HepG2 (cell line): ENCODE results near the gene SPCS1. TPM values are rescaled to one million over a fixed set of nuclear protein-coding genes. Genes with fewer than 3 reads are reported as not detected.

Source experiments
- ATAC-seq: fragments of 200-7000 bp; cut with Tn5 transposase; 3 replicates; pipeline ENCODE4 v1.9.1; 2020; ENCODE audit warnings: mild to moderate bottlenecking, moderate library complexity
- BruUV-seq: library from RNA; stranded (reverse); fragments of 400-500 nt; replicated peaks from 2 replicates; lab custom pipeline; 2021; lab: Mats Ljungman, UMichigan
- CTCF ChIA-PET: fragments of 300-600 bp; formaldehyde crosslinking; extraction: SDS; loops from one replicate; lab custom pipeline; 2021; ENCODE audit warnings: low total read pairs, inconsistent platforms, low intra/inter-chr PET ratio; lab: Yijun Ruan, JAX
- POLR2A ChIA-PET: fragments of 350-600 bp; sonication (Branson Sonifier 250); formaldehyde crosslinking; loops from one replicate; lab custom pipeline; 2020; ENCODE audit warnings: antibody characterized with exemption, inconsistent platforms; lab: Yijun Ruan, JAX
- DNase-seq: peaks from one replicate; pipeline ENCODE4 v3.0.0-alpha.2; 2015; ENCODE audit warnings: low spot score
- FAIRE-seq: peaks from 3 replicates; lab custom pipeline; 2011; peaks lifted over from hg19 to GRCh38; lab: Jason Lieb, UNC
- H2AFZ ChIP-seq: one replicate; pipeline ENCODE4 v1.6.1; 2011; ENCODE audit warnings: low read length, inconsistent platforms
- H3K27ac ChIP-seq: fragments of 300-600 bp; 3 replicates; pipeline ENCODE4 v1.8.0; 2011; ENCODE audit warnings: mixed run types, mild to moderate bottlenecking, mixed read lengths, low read length, inconsistent platforms; ENCODE audit not compliant: insufficient read depth; ENCODE audit errors: extremely low read length
- H3K27me3 ChIP-seq, 2 experiments: fragments of 200-600 bp in 1 of 2; 2 replicates in 1 of 2; 3 replicates in 1 of 2; pipeline versions ENCODE4 v1.6.0 to v1.8.0; 2011; ENCODE audit warnings: low read length in 2 of 2, mild to moderate bottlenecking in 2 of 2, moderate library complexity in 2 of 2, inconsistent platforms in 1 of 2; ENCODE audit not compliant: insufficient read depth in 2 of 2, control insufficient read depth in 1 of 2
- H3K36me3 ChIP-seq, 2 experiments: fragments of 200-600 bp in 1 of 2; replicated peaks in 1 of 2; 2 replicates in 1 of 2; 3 replicates in 1 of 2; pipeline versions ENCODE4 v1.5.1 to v1.8.0; 2011; ENCODE audit warnings: low read length in 2 of 2, inconsistent platforms in 1 of 2; ENCODE audit not compliant: insufficient read depth in 2 of 2, control insufficient read depth in 1 of 2
- H3K4me1 ChIP-seq: 2 replicates; pipeline ENCODE4 v1.5.1; 2012; ENCODE audit warnings: low read length, inconsistent platforms; ENCODE audit not compliant: insufficient read depth
- H3K4me2 ChIP-seq: 2 replicates; pipeline ENCODE4 v1.6.0; 2011; ENCODE audit warnings: low read depth, low read length, inconsistent platforms
- H3K4me3 ChIP-seq, 3 experiments: fragments of 200-600 bp in 1 of 3; sonication (generic), shearing (Covaris generic) in 1 of 3; replicated peaks in 1 of 3; 2 replicates each; pipeline ENCODE4 v1.5.1; 2011 to 2016; ENCODE audit warnings: low read length in 3 of 3, inconsistent platforms in 2 of 3, low read depth in 2 of 3, mild to moderate bottlenecking in 2 of 3, control low read depth in 1 of 3, mixed read lengths in 1 of 3; ENCODE audit not compliant: insufficient read depth in 1 of 3
- H3K79me2 ChIP-seq: one replicate; pipeline ENCODE4 v1.6.1; 2011; ENCODE audit warnings: low read length, inconsistent platforms; ENCODE audit not compliant: insufficient read depth
- H3K9ac ChIP-seq: 2 replicates; pipeline ENCODE4 v1.6.0; 2011; ENCODE audit warnings: mild to moderate bottlenecking, low read depth, low read length, inconsistent platforms; ENCODE audit not compliant: insufficient read depth
- H3K9me3 ChIP-seq: 2 replicates; pipeline ENCODE4 v1.5.1; 2012; ENCODE audit warnings: mild to moderate bottlenecking, low read length
- H4K20me1 ChIP-seq: 2 replicates; pipeline ENCODE4 v1.6.0; 2011; ENCODE audit warnings: inconsistent platforms, mild to moderate bottlenecking, low read length, moderate library complexity; ENCODE audit not compliant: insufficient read depth
- ARID5B ChIP-seq: IDR thresholded peaks from 2 replicates; pipeline ENCODE4 v1.4.0; 2020; ENCODE audit warnings: mild to moderate bottlenecking, missing genetic modification reagents
- ATF7-NPFF ChIP-seq: sonication (generic); formaldehyde crosslinking; IDR thresholded peaks from 2 replicates; pipeline ENCODE4 v1.8.1; 2023; ENCODE audit warnings: mild to moderate bottlenecking, low read depth, missing genetic modification reagents, moderate library complexity
- BORCS8-MEF2B ChIP-seq: sonication (generic); formaldehyde crosslinking; IDR thresholded peaks from 2 replicates; pipeline ENCODE4 v1.8.0; 2022; ENCODE audit warnings: mild to moderate bottlenecking, missing genetic modification reagents
- IKZF1 ChIP-seq: fragments of 450-650 bp; IDR thresholded peaks from 2 replicates; pipeline ENCODE4 v1.7.1; 2016
- ISX ChIP-seq: sonication (generic); formaldehyde crosslinking; conservative IDR thresholded peaks from 2 replicates; pipeline ENCODE4 v1.5.0; 2020; ENCODE audit warnings: missing genetic modification reagents
- POLR2A ChIP-seq, 2 experiments: IDR thresholded peaks; 2 replicates each; pipeline ENCODE4 v1.6.1; 2011; ENCODE audit warnings: low read depth in 2 of 2, low read length in 2 of 2, mild to moderate bottlenecking in 1 of 2, moderate library complexity in 1 of 2; ENCODE audit not compliant: insufficient read depth in 1 of 2
- POLR2AphosphoS2 ChIP-seq: IDR thresholded peaks from 2 replicates; pipeline ENCODE4 v1.6.1; 2011; ENCODE audit warnings: low read depth, low read length, improper control_type of control experiment
- POLR2G ChIP-seq: fragments of 200-400 bp; formaldehyde crosslinking; IDR thresholded peaks from 2 replicates; pipeline ENCODE4 v1.6.1; 2018; ENCODE audit warnings: mild to moderate bottlenecking, low read depth, low read length, moderate library complexity
- REXO4 ChIP-seq: sonication (generic); formaldehyde crosslinking; IDR thresholded peaks from 2 replicates; pipeline ENCODE4 v1.8.0; 2022; ENCODE audit warnings: missing genetic modification reagents, mild to moderate bottlenecking, borderline replicate concordance
- TOPORS ChIP-seq: sonication (generic); formaldehyde crosslinking; IDR thresholded peaks from 2 replicates; pipeline ENCODE4 v1.8.0; 2023; ENCODE audit warnings: mild to moderate bottlenecking, missing genetic modification reagents
- ZBTB49 ChIP-seq: sonication (generic); formaldehyde crosslinking; IDR thresholded peaks from 2 replicates; pipeline ENCODE4 v1.4.0; 2020; ENCODE audit warnings: missing genetic modification reagents, borderline replicate concordance
- ZNF251 ChIP-seq: sonication (generic); formaldehyde crosslinking; IDR thresholded peaks from 2 replicates; pipeline ENCODE4 v1.9.0; 2021; ENCODE audit warnings: mild to moderate bottlenecking, missing genetic modification reagents
- ZNF513 ChIP-seq: sonication (generic); formaldehyde crosslinking; conservative IDR thresholded peaks from 2 replicates; pipeline ENCODE4 v1.5.0; 2020; ENCODE audit warnings: missing genetic modification reagents
- ZNF839 ChIP-seq: sonication (generic); formaldehyde crosslinking; IDR thresholded peaks from 2 replicates; pipeline ENCODE4 v1.4.0; 2020; ENCODE audit warnings: missing genetic modification reagents, mild to moderate bottlenecking, borderline replicate concordance
- ZSCAN31 ChIP-seq: sonication (generic); formaldehyde crosslinking; IDR thresholded peaks from 2 replicates; pipeline ENCODE4 v1.5.0; 2020; ENCODE audit warnings: low read depth, mild to moderate bottlenecking, missing genetic modification reagents
- WGBS: methylation state at CpG from one replicate; pipeline ENCODE4 v1.1.6; 2017; ENCODE audit warnings: low lambda C conversion rate; 5-methylcytosine and 5-hydroxymethylcytosine counted together
- in situ Hi-C: cut with HindIII; loops from 2 replicates; pipeline ENCODE4 v1.10.0; 2017; ENCODE audit warnings: low pct_unique_long_range_greater_than_20kb; ENCODE audit not compliant: extremely low pct_ligation_motif_present
- intact Hi-C: fragments of 100-400 bp; cut with micrococcal nuclease; formaldehyde crosslinking; loops from one replicate; pipeline ENCODE4 v1.10.0; 2022; ENCODE audit not compliant: unreplicated experiment
- polyA plus RNA-seq, 8 experiments: library from polyadenylated mRNA; depleted of rRNA in 3 of 8; stranded (reverse) in 7 of 8; unstranded in 1 of 8; fragments of >200 nt; fragmentation: Illumina TruSeq in 4 of 8; extraction: Trizol in 4 of 8; gene quantifications; 2 replicates each; pipeline versions ENCODE4 v1.2.1 to v1.2.3, GENCODE V29; 2011 to 2016; ENCODE audit warnings: low read depth in 4 of 8, missing spikeins in 1 of 8, mixed read lengths in 1 of 8; ENCODE audit not compliant: insufficient read depth in 1 of 8
- total RNA-seq, 5 experiments: library from RNA; depleted of rRNA; stranded (reverse); fragments of >200 nt; fragmentation: Illumina TruSeq; extraction: Trizol; gene quantifications; 2 replicates each; pipeline ENCODE4 v1.2.3, GENCODE V29; 2016; ENCODE audit warnings: low read depth in 1 of 5

SPCS1 gene
- total and polyA plus RNA-seq, 2 of the 13 experiments (the other 11 are each of a cell fraction or from before 2014, with no cell fraction given) = 84.6 to 120 TPM

- intact Hi-C loops = no loop called here
- peaks cover 18 to 71% of the 10 kb centered on the region in 2 experiments for H3K36me3 ChIP-seq
- H3K79me2 ChIP-seq = peaks cover 10% of the 10 kb centered on the region
- POLR2A ChIA-PET = interaction anchor here (4.5 to 12.6 kb wide), 2 partner anchors 9 to 10 kb away, joined by 18 to 118 read pairs; partner anchors contain the start of genes GLT8D1, GNL3, PBRM1 and SPCS1
- H3K27ac ChIP-seq = no peak overlapping the region
- peaks cover 14% of the 10 kb centered on the region for H3K4me1 ChIP-seq
- in situ Hi-C loops = no loop called here
- 88% methylated on average over 4 of the region's 4 CpGs for WGBS
- DNase-seq (no peak), ATAC-seq (no peak; the same call in 2 of the 3 replicates), FAIRE-seq (no peak)
- no peaks in the 10 kb centered on the region for H3K27me3 ChIP-seq
- no peak overlapping the region for H3K9ac ChIP-seq
- BruUV-seq = no TSS peak
- CTCF ChIA-PET = no interaction called here
- no peak overlapping the region for H3K4me3 ChIP-seq
- H2AFZ ChIP-seq = no peak overlapping the region
- H3K4me2 ChIP-seq = no peak overlapping the region
- peaks cover 6% of the 10 kb centered on the region; the same call in 1 of the 2 replicates for H4K20me1 ChIP-seq
- H3K9me3 ChIP-seq = no peaks in the 10 kb centered on the region
- peak; percentile 39; the same call in 1 of the 2 replicates for TF ChIP-seq POLR2AphosphoS2
- TF ChIP-seq ZNF251 (CRISPR knock-in tag) = no peak
- peak; percentile 28 to 34; a peak in 1 of 4 replicates for TF ChIP-seq POLR2A (IDR thresholded peaks at IDR 0.05; ENCODE audit: insufficient read depth in 1 of 2, low read depth in 2 of 2, low read length in 2 of 2)
- no peak for TF ChIP-seq ARID5B (CRISPR knock-in tag)
- no peak for TF ChIP-seq ZNF839 (CRISPR knock-in tag)
- TF ChIP-seq IKZF1 = no peak
- no peak for TF ChIP-seq ZBTB49 (CRISPR knock-in tag)
- peak; percentile 57; the same call in 1 of the 2 replicates for TF ChIP-seq POLR2G
- TF ChIP-seq ATF7-NPFF = no peak
- TF ChIP-seq TOPORS (CRISPR knock-in tag) = no peak
- no peak for TF ChIP-seq ZSCAN31 (CRISPR knock-in tag)
- TF ChIP-seq BORCS8-MEF2B (CRISPR knock-in tag) = no peak
- TF ChIP-seq ZNF513 (CRISPR knock-in tag) = no peak
- no peak for TF ChIP-seq REXO4
- TF ChIP-seq ISX = no peak
These were observed 9.9 kb upstream of the SPCS1 start for GRCh38 chr3:52695798-52696671.
